ENCODE data around the gene CERKL.
A peak's percentile ranks its signal among the peaks of the same experiment; 100 is the strongest.

The CERKL gene

GRCh38 chr2:181648478-181649155 lies 8.3 kb downstream of the CERKL start:
- DNase-seq (ENCODE audit: insufficient read length) (no peak), FAIRE-seq (no peak)
- TF ChIP-seq TAF1 (IDR thresholded peaks at IDR 0.05; ENCODE audit: borderline replicate concordance, low read depth, low read length) (no peak), POLR2A (IDR thresholded peaks at IDR 0.05; ENCODE audit: low read depth, low read length) (no peak), POLR2AphosphoS5 (IDR thresholded peaks at IDR 0.05; ENCODE audit: low read depth, low read length) (no peak)

DNA sequence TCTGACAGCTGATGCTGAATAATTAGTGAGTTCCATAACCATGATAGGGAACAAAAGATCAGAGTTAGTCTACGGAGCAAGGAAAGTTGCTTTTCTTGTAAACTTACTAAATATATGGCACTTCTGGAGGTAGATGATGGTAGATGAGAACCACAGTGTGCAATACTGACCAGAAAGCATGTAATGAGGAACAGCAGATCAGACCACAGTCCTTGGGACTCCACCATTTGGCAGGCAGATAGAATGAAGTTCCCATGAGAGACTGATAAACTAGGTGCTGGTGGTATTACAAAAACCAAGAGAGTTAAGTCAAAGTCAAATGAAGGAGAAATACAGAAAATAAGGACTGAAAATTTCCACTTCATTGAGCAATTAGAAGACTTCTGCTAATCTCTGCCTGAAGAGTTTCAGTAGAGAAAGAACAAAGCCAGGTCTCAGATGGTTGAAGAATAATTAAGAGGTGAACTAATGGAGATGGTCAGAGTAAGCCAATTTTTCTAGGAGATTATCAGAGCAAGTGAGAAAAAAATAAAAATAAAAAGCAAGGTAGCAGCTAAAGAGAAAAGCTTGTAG lies 10.4 kb downstream of the CERKL start:
- DNase-seq (ENCODE audit: insufficient read length) (no peak), FAIRE-seq (no peak)
- no peak for TF ChIP-seq POLR2AphosphoS5 (IDR thresholded peaks at IDR 0.05; ENCODE audit: low read depth, low read length)

- no peak for TF ChIP-seq POLR2A (IDR thresholded peaks at IDR 0.05; ENCODE audit: low read depth, low read length)
- DNase-seq (ENCODE audit: insufficient read length): no peak
- FAIRE-seq: no peak
These were observed 13.8 kb downstream of the CERKL start for GRCh38 chr2:181643151-181643550.

GRCh38 chr2:181642086-181642485 lies 14.8 kb downstream of the CERKL start:
- no peak for FAIRE-seq
- TF ChIP-seq TAF1 (IDR thresholded peaks at IDR 0.05; ENCODE audit: borderline replicate concordance, low read depth, low read length) (no peak), POLR2A (IDR thresholded peaks at IDR 0.05; ENCODE audit: low read depth, low read length) (no peak), POLR2AphosphoS5 (IDR thresholded peaks at IDR 0.05; ENCODE audit: low read depth, low read length) (no peak)
- no peak for DNase-seq (ENCODE audit: insufficient read length)

DNA sequence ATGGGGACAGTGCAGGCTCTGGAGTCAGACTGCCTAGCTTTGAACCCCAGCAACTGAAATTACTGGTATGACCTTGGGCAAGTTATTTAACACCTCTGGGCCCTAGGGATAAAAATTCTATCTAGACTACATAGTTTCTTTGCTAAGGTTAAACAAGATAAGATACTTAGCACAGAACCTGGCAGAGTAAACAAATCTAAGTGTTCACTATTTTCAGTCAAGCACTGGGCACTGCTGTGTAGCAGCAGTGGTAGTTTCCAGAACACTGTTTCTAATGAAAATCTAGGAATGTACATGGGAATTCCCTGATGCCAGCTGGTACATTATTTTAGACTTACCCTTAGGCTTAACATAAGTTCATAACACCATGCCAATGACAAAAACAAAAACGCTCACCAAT lies 17.2 kb downstream of the CERKL start:
- TF ChIP-seq TAF1 (IDR thresholded peaks at IDR 0.05; ENCODE audit: borderline replicate concordance, low read depth, low read length) (no peak), POLR2A (IDR thresholded peaks at IDR 0.05; ENCODE audit: low read depth, low read length) (no peak), POLR2AphosphoS5 (IDR thresholded peaks at IDR 0.05; ENCODE audit: low read depth, low read length) (no peak)

GRCh38 chr2:181632733-181633401 lies 24.0 kb downstream of the CERKL start:
- DNase-seq (ENCODE audit: insufficient read length): no peak
- TF ChIP-seq POLR2AphosphoS5 (IDR thresholded peaks at IDR 0.05; ENCODE audit: low read depth, low read length): no peak
- TF ChIP-seq POLR2A (IDR thresholded peaks at IDR 0.05; ENCODE audit: low read depth, low read length): no peak
- TF ChIP-seq TAF1 (IDR thresholded peaks at IDR 0.05; ENCODE audit: borderline replicate concordance, low read depth, low read length): no peak
- peak; percentile 80 for FAIRE-seq

More for the DNA sequence above, 17.2 kb downstream of the CERKL start:
- DNase-seq (ENCODE audit: insufficient read length): no peak
- FAIRE-seq: no peak

- TF ChIP-seq POLR2AphosphoS5 (IDR thresholded peaks at IDR 0.05; ENCODE audit: low read depth, low read length) (no peak), POLR2A (IDR thresholded peaks at IDR 0.05; ENCODE audit: low read depth, low read length) (no peak), TAF1 (IDR thresholded peaks at IDR 0.05; ENCODE audit: borderline replicate concordance, low read depth, low read length) (no peak)
- DNase-seq (ENCODE audit: insufficient read length) (no peak), FAIRE-seq (no peak)
These were observed 28.0 kb downstream of the CERKL start for GRCh38 chr2:181628590-181629585.

GRCh38 chr2:181627545-181627944 lies 29.4 kb downstream of the CERKL start:
- no peak for DNase-seq (ENCODE audit: insufficient read length)

GRCh38 chr2:181626671-181627070 lies 30.2 kb downstream of the CERKL start:
- DNase-seq (ENCODE audit: insufficient read length): no peak
- no peak for FAIRE-seq
- TF ChIP-seq POLR2A (IDR thresholded peaks at IDR 0.05; ENCODE audit: low read depth, low read length) (no peak), TAF1 (IDR thresholded peaks at IDR 0.05; ENCODE audit: borderline replicate concordance, low read depth, low read length) (no peak), POLR2AphosphoS5 (IDR thresholded peaks at IDR 0.05; ENCODE audit: low read depth, low read length) (no peak)

More at GRCh38 chr2:181627545-181627944, 29.4 kb downstream of the CERKL start:
- no peak for TF ChIP-seq TAF1 (IDR thresholded peaks at IDR 0.05; ENCODE audit: borderline replicate concordance, low read depth, low read length)
- no peak for TF ChIP-seq POLR2A (IDR thresholded peaks at IDR 0.05; ENCODE audit: low read depth, low read length)
- FAIRE-seq: no peak

- no peak for TF ChIP-seq TAF1 (IDR thresholded peaks at IDR 0.05; ENCODE audit: borderline replicate concordance, low read depth, low read length)
- no peak for TF ChIP-seq POLR2AphosphoS5 (IDR thresholded peaks at IDR 0.05; ENCODE audit: low read depth, low read length)
- TF ChIP-seq POLR2A (IDR thresholded peaks at IDR 0.05; ENCODE audit: low read depth, low read length): no peak
- DNase-seq (ENCODE audit: insufficient read length): no peak
- no peak for FAIRE-seq
These were observed 33.7 kb downstream of the CERKL start for GRCh38 chr2:181623159-181623558.

DNA sequence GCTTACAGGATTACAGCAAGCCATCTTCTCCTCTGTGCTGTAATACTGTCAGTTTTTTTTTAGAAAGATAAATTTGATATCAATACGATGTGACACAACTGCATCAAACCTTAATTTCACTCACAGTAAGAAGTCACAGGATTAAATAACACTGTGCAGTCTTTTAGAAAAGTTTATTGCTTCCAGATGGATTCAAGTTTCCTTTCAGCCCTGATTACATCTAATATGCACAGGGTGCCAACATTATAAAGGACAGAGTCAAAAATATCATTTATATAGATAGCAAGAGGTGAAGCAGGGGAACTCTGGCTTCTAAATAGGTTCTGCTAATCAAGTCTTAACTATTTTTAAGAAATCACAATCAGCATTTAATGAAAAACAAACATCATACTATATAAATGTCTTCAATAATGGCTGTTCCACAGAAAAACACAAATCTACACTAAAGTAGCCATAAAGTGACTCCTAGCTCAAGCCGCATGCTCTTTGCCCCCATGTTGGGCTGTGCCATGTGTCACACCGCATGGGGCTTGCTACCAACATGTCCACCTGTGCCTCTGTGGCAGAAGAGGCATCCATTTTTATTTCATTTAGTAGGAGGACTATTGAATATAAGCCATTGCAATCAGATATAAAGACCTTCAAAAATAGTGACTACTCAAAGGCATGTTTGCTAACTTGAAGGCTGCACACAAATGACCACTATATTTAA lies 35.0 kb downstream of the CERKL start:
- TF ChIP-seq POLR2A (IDR thresholded peaks at IDR 0.05; ENCODE audit: low read depth, low read length) (no peak), TAF1 (IDR thresholded peaks at IDR 0.05; ENCODE audit: borderline replicate concordance, low read depth, low read length) (no peak), POLR2AphosphoS5 (IDR thresholded peaks at IDR 0.05; ENCODE audit: low read depth, low read length) (no peak)
- FAIRE-seq (no peak), DNase-seq (ENCODE audit: insufficient read length) (no peak)

All from GM12892 (cell line).